Uterus (tissue), 2 donors: Measurements from ENCODE around the gene NFATC4.

Experiments
- CTCF ChIP-seq, 4 experiments: fragments of 200-600 bp in 2 of 4; fragments of 450-650 bp in 2 of 4; sonication (generic) in 2 of 4; IDR thresholded peaks; one replicate each; pipeline ENCODE4 v1.5.1; 2016 to 2019; ENCODE audit warnings: antibody characterized with exemption in 4 of 4, mild to moderate bottlenecking in 2 of 4, moderate library complexity in 1 of 4
- POLR2A ChIP-seq, 2 donors: fragments of 450-650 bp; IDR thresholded peaks; one replicate each; pipeline ENCODE4 v1.6.1; 2016; ENCODE audit warnings: antibody characterized with exemption in 2 of 2, mild to moderate bottlenecking in 1 of 2, moderate library complexity in 1 of 2

DNA sequence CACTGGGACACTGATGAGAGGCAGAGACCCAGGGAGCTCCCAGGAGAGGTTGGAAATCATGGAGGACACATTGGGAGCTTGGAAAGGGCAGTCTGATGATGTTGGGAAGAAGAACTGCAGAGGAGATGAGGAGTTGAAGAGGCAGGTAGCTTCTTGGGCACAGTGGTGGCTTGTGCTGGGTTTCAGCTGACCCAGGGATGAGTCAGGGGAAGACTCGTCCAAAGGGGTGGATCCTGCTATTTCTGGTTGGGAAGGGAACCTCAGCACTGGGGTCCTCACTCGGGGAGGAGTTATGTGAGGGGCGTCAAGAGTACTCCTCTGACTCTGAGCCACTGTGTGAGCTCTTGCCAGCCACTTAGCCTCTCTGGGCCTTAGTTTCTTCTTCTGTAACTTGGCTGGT lies 44.6 kb upstream of the NFATC4 start:
- TF ChIP-seq CTCF (IDR thresholded peaks at IDR 0.05) = no peak
- TF ChIP-seq POLR2A (IDR thresholded peaks at IDR 0.05) = no peak
